GM23248 (cell line): ENCODE results near the gene PPFIA4.
"Not testable (repeated sequence)": the region's sequence is repeated elsewhere in the genome, so short reads cannot be mapped to it uniquely, and the experiment has no call there.

Experiments
- EZH2 ChIP-seq: fragments of 200-600 bp; sonication (generic); IDR thresholded peaks from 2 replicates; pipeline ENCODE4 v1.6.1; 2018; ENCODE audit warnings: antibody characterized with exemption, mild to moderate bottlenecking; ENCODE audit not compliant: insufficient read depth, poor library complexity, severe bottlenecking
- EZH2phosphoT487 ChIP-seq: fragments of 200-600 bp; sonication (generic); IDR thresholded peaks from 2 replicates; pipeline ENCODE4 v1.6.1; 2018; ENCODE audit warnings: antibody characterized with exemption, moderate library complexity, mild to moderate bottlenecking, low read depth; ENCODE audit not compliant: insufficient read depth

DNA sequence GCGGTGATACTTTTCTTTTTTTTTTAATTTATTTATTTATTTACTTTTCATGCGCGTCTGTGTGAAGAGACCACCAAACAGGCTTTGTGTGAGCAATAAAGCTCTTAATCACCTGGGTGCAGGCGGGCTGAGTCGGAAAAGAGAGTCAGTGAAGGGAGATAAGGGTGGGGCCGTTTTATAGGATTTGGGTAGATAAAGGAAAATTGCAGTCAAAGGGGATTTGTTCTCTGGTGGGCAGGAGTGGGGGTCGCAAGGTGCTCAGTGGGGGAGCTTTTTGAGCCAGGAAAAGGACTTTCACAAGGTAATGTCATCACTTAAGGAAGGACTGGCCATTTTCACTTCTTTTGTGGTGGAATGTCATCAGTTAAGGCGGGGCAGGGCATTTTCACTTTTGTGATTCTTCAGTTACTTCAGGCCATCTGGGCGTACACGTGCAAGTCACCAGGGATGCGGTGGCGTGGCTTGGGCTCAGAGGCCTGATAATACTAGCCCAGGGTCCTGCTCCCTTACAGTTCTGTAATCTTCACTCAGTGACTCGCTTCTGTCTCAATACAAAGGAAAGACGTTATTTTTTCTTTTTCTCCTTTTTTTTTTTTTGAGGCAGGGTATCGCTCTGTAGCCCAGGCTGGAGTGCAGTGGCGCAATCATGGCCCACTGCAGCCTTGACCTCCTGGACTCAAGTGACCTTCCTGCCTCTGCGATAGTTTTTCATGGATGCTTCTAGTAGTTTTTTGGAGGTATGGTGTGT lies 20.7 kb upstream of the PPFIA4 start:
- not testable (repeated sequence) for TF ChIP-seq EZH2, EZH2phosphoT487
